Left ventricle myocardium inferior (tissue), 1 donor: Measurements from ENCODE around the gene ZNF425. TPM values are rescaled to one million over a fixed set of nuclear protein-coding genes. Genes with fewer than 3 reads are reported as not detected.

ENCODE experiments used
- DNase-seq: peaks from one replicate; pipeline ENCODE4 v3.0.0-alpha.2; 2020
- H3K27ac ChIP-seq: fragments of 200-600 bp; replicated peaks from 2 replicates; pipeline ENCODE4 v1.8.0; 2021
- H3K27me3 ChIP-seq: fragments of 200-600 bp; 2 replicates; pipeline ENCODE4 v1.8.0; 2021; ENCODE audit warnings: low read depth
- H3K36me3 ChIP-seq: fragments of 200-600 bp; 2 replicates; pipeline ENCODE4 v1.8.0; 2021
- H3K4me1 ChIP-seq: fragments of 200-600 bp; 2 replicates; pipeline ENCODE4 v1.8.0; 2021
- H3K4me3 ChIP-seq: fragments of 200-600 bp; 2 replicates; pipeline ENCODE4 v1.8.0; 2021; ENCODE audit warnings: mild to moderate bottlenecking, moderate library complexity
- H3K9me3 ChIP-seq: fragments of 200-600 bp; replicated peaks from 2 replicates; pipeline ENCODE4 v1.8.0; 2021
- CTCF ChIP-seq: fragments of 200-600 bp; IDR thresholded peaks from 2 replicates; pipeline ENCODE4 v1.8.0; 2021; ENCODE audit warnings: antibody characterized with exemption, mild to moderate bottlenecking, borderline replicate concordance
- intact Hi-C: fragments of 100-400 bp; cut with micrococcal nuclease; formaldehyde crosslinking; loops from one replicate; pipeline ENCODE4 v1.11.0; 2022
- total RNA-seq: library from RNA; stranded (reverse); fragmentation: NEBNext Ultra II Directional; extraction: Animal tissue kit (Norgen Biotek cat#: 25700); gene quantifications from one replicate; pipeline ENCODE4 v1.2.1, GENCODE V29; 2021
- donor health status: DM: no; HTN: yes; CAD: no; lungs with severe emphysema.

Gene ZNF425
- total RNA-seq, 1 donor from 2014 or later = 0.58 TPM

GRCh38 chr7:149130572-149131198 is 4.6 kb upstream of the ZNF425 start:
- no peak for DNase-seq
- Histone ChIP-seq H3K27me3 (no peaks in the 10 kb centered on the region), H3K27ac (no peak overlapping the region), H3K4me3 (no peak overlapping the region), H3K9me3 (peaks cover 13% of the 10 kb centered on the region), H3K4me1 (peaks cover 21% of the 10 kb centered on the region), H3K36me3 (peaks cover 27% of the 10 kb centered on the region)
- intact Hi-C loops = no loop called here
- no peak for TF ChIP-seq CTCF

GRCh38 chr7:149126662-149127266 is 640 bp upstream of the ZNF425 start:
- intact Hi-C loops = no loop called here
- Histone ChIP-seq H3K27ac (peak overlapping the region; percentile 95), H3K9me3 (peaks cover 13% of the 10 kb centered on the region), H3K4me1 (peaks cover 35% of the 10 kb centered on the region), H3K4me3 (peak overlapping the region; percentile 94), H3K36me3 (peaks cover 17% of the 10 kb centered on the region), H3K27me3 (no peaks in the 10 kb centered on the region)
- TF ChIP-seq CTCF = no peak
- DNase-seq = peak; percentile 50

- Histone ChIP-seq H3K27ac (peak overlapping the region; percentile 95), H3K36me3 (peaks cover 4% of the 10 kb centered on the region), H3K27me3 (no peaks in the 10 kb centered on the region), H3K4me1 (peaks cover 35% of the 10 kb centered on the region), H3K9me3 (peaks cover 1% of the 10 kb centered on the region), H3K4me3 (peak overlapping the region; percentile 94)
- no peak for DNase-seq
- intact Hi-C loops = no loop called here
- TF ChIP-seq CTCF = no peak
These were observed 798 bp downstream of the ZNF425 start for GRCh38 chr7:149125189-149125862.

- Histone ChIP-seq H3K9me3 (no peaks in the 10 kb centered on the region), H3K36me3 (no peaks in the 10 kb centered on the region), H3K4me3 (no peak overlapping the region), H3K4me1 (no peaks in the 10 kb centered on the region), H3K27me3 (no peaks in the 10 kb centered on the region), H3K27ac (no peak overlapping the region)
- no peak for DNase-seq
- intact Hi-C loops = no loop called here
- TF ChIP-seq CTCF = no peak
These were observed 16.2 kb downstream of the ZNF425 start for GRCh38 chr7:149109969-149110368.

GRCh38 chr7:149104749-149105148 is 21.4 kb downstream of the ZNF425 start:
- TF ChIP-seq CTCF = no peak
- H3K9me3 ChIP-seq = no peaks in the 10 kb centered on the region
- H3K36me3 ChIP-seq = peaks cover 4% of the 10 kb centered on the region
- no peaks in the 10 kb centered on the region for H3K4me1 ChIP-seq
- H3K27me3 ChIP-seq = no peaks in the 10 kb centered on the region
- no peak overlapping the region for H3K27ac ChIP-seq
- intact Hi-C loops = no loop called here
- no peak for DNase-seq
- no peak overlapping the region for H3K4me3 ChIP-seq
